ENCODE data around the gene CDH7. TPM values are rescaled to one million over a fixed set of nuclear protein-coding genes. Genes with fewer than 3 reads are reported as not detected.

Gene CDH7
- total RNA-seq, 1 donor: not detected

DNA sequence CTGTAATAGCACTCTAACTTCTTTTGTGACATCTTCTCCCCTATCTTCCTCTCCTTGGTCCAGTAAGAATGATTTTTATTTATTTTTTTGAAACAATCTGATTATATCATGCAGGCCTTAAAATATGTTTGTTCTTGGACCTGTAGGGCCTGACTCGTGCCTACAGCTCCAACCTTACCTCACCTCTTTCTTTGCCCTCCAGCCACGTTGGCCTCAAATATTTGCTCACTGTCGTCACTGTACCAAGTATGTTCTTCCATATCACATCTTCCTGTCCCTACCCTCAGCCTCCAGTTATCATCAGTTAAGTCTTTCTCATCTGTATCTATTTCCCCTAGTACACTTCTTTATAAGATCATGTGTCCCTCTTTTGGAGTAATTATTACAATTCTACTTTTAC lies 125.5 kb downstream of the CDH7 start:
- DNase-seq (ENCODE audit: low read depth): no peak
- TF ChIP-seq, protein P1, sequence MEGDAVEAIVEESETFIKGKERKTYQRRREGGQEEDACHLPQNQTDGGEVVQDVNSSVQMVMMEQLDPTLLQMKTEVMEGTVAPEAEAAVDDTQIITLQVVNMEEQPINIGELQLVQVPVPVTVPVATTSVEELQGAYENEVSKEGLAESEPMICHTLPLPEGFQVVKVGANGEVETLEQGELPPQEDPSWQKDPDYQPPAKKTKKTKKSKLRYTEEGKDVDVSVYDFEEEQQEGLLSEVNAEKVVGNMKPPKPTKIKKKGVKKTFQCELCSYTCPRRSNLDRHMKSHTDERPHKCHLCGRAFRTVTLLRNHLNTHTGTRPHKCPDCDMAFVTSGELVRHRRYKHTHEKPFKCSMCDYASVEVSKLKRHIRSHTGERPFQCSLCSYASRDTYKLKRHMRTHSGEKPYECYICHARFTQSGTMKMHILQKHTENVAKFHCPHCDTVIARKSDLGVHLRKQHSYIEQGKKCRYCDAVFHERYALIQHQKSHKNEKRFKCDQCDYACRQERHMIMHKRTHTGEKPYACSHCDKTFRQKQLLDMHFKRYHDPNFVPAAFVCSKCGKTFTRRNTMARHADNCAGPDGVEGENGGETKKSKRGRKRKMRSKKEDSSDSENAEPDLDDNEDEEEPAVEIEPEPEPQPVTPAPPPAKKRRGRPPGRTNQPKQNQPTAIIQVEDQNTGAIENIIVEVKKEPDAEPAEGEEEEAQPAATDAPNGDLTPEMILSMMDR (IDR thresholded peaks at IDR 0.05; ENCODE audit: insufficient read depth, low read length): no peak
- no peak overlapping the region for H3K4me3 ChIP-seq (ENCODE audit: low read depth, low read length)

DNA sequence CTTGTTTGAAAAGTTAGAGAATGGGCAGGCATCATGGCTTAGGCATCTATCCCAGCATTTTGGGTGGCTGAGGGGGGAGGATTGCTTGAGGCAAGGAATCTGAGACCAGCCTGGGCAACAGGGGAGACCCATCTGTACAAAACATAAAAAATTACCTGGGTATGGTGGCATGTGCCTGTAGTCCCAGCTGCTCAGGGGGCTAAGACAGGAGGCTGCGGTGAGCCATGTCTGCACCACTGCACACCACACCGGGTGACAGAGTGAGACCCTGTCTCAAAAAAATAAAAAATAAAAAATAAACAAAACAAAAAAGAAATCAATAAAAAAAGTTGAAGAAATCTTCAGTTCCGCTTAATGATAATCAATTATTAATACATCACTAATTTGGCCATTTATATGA lies 146.5 kb downstream of the CDH7 start:
- TF ChIP-seq, protein P1 (IDR thresholded peaks at IDR 0.05; ENCODE audit: insufficient read depth, low read length): no peak
- DNase-seq (ENCODE audit: low read depth): no peak
- H3K4me3 ChIP-seq (ENCODE audit: low read depth, low read length): no peak overlapping the region

DNA sequence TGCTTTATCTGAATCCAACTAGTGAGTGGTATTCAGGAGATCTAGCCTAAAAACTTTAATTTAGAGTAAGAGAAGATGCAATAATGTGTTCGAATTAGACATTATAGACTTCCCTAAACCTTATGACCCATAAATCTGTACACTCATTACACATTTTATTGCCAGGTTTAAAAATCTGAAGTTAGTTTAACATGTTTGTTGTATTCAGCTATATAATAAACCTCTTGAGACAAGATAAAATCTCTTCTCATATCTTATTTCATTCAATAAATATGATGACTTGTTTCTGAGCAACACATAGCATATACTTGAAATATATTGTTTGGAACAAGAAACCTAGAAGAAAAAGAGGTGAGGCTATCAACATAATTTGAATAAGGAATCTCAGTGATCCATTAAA lies 150.7 kb downstream of the CDH7 start:
- TF ChIP-seq, protein P1 (IDR thresholded peaks at IDR 0.05; ENCODE audit: insufficient read depth, low read length): no peak
- no peak overlapping the region for H3K4me3 ChIP-seq (ENCODE audit: low read depth, low read length)
- no peak for DNase-seq (ENCODE audit: low read depth)

DNA sequence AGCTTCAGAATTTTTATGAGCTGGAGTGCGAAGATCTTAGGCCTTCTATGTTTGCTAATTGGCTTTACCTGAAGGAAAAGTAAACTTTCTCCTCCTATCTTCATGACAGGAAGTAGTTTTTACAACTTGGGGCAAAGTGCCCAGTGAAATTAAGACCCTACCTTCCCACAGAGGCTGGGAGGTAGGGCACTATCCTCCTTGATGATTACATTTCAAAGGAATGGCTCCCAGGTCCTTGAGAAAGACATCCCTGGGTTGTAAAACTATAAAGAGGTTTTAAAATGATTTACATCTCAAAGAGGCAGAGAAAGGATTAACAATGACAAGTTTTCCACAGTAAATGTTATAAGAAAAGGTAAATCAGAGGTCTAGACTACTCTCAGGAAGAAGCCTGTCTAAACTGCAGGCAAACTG lies 155.8 kb downstream of the CDH7 start:
- TF ChIP-seq, protein P1 (IDR thresholded peaks at IDR 0.05; ENCODE audit: insufficient read depth, low read length): no peak
- H3K4me3 ChIP-seq (ENCODE audit: low read depth, low read length): no peak overlapping the region
- DNase-seq (ENCODE audit: low read depth): no peak

DNA sequence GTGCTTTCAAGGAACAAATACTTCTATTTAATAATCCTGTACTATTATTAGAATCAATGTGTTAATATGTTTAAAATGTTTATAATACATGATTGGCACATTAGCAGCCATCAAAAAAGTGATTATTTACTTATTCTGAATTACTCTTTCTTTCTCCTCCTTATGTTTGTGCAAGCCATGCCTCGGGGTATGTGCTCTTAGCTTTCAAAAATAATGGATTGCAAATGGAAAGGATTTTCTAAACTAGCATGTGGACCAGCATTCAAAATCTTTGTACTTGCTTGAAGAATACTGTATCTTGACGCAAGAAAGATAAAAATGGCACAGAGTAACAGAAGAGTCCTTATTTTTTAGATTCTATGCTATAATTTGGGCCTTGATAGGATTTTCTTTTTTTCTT lies 156.5 kb downstream of the CDH7 start:
- DNase-seq (ENCODE audit: low read depth): no peak
- TF ChIP-seq, protein P1 (IDR thresholded peaks at IDR 0.05; ENCODE audit: insufficient read depth, low read length): no peak
- no peak overlapping the region for H3K4me3 ChIP-seq (ENCODE audit: low read depth, low read length)

DNA sequence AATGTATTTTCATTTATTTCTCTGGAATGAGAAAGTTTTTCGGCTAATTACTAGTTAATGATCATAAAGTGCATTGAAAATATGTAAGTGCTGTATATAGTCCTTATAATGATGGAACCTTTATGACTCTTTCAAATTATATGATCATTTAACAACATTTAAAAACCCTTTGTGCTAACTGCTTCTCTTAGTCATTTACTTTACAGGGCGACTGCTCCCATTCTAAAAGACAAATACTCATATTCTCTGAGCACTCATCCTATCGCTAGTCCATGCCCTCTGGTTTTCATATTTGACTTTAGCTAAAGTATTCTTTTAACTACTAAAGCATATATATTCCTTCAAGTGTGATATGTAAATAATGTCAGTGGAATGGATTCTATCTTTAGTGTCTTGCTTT lies 168.2 kb downstream of the CDH7 start:
- H3K4me3 ChIP-seq (ENCODE audit: low read depth, low read length): no peak overlapping the region
- DNase-seq (ENCODE audit: low read depth): no peak
- TF ChIP-seq, protein P1 (IDR thresholded peaks at IDR 0.05; ENCODE audit: insufficient read depth, low read length): no peak

DNA sequence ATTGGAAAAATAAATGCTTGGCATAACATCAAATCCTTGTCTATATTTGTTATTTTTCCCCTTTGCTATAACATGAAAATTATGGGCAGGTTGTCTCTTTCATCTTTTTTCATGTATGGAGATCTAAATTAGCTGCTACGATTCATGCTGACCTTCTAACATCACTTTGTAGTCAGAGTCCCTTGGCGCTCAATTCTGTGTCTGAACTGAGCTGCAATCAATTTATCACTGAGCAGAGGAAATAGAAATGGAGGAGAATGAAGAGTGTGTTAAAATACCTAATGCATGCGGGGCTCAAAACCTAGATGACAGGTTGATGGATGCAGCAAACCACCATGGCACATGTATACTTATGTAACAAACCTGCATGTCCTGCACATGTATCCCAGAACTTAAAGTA lies 168.9 kb downstream of the CDH7 start:
- H3K4me3 ChIP-seq (ENCODE audit: low read depth, low read length): no peak overlapping the region
- TF ChIP-seq, protein P1 (IDR thresholded peaks at IDR 0.05; ENCODE audit: insufficient read depth, low read length): no peak
- DNase-seq (ENCODE audit: low read depth): no peak
